UCSD-AML1 (cell line): ENCODE results near the gene CNOT8.

Source experiments
- DNase-seq: peaks from one replicate; lab custom pipeline; 2025; ENCODE audit not compliant: unreplicated experiment; lab: John Stamatoyannopoulos, UW

CNOT8 gene

DNA sequence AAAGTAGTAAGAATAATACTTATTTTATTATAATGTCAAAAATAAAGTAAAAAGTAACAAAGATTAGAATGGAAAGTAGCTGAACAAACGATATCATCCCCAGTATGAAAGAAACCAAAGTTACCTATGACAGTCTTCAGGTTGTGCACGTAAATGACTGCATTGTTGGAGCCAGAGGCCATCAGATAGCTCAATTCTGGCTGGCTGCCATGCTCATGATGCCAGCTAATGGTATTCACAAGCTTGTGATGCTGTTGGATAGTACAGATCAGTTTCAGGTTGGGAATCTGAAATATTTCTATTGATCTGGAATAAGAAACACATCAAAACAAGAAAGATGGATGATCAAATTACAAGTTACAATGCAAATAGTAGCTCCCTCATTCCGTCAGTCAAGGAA is 58.4 kb downstream of the CNOT8 start:
- no peak for DNase-seq

- no peak for DNase-seq
These were observed 59.3 kb downstream of the CNOT8 start for GRCh38 chr5:154917757-154918156.

- DNase-seq = no peak
These were observed 65.3 kb downstream of the CNOT8 start for GRCh38 chr5:154923441-154924430.
